Posterior vena cava (tissue), 2 donors: ENCODE results near the gene SRGAP1. TPM values are rescaled to one million over a fixed set of nuclear protein-coding genes. Genes with fewer than 3 reads are reported as not detected.

Source experiments
- DNase-seq: peaks from one replicate; pipeline ENCODE4 v3.0.0-alpha.2; 2020; ENCODE audit warnings: low spot score
- intact Hi-C, 2 donors: fragments of 100-400 bp; cut with DNase I; formaldehyde crosslinking; loops; one replicate each; pipeline versions ENCODE4 v1.14.1 to v1.14.2; 2022 to 2023
- total RNA-seq, 2 donors: library from RNA; stranded (reverse); fragmentation: NEBNext Ultra II Directional; extraction: Animal tissue kit (Norgen Biotek cat#: 25700); gene quantifications; one replicate each; pipeline ENCODE4 v1.2.1, GENCODE V29; 2021
- donor health status: DM: yes; HTN: yes; CAD: no.
- donor health status: DM: yes; HTN: yes; CAD: no.

Gene SRGAP1
- total RNA-seq, 2 donors from 2014 or later, result 11.2 to 16.0 TPM

DNA sequence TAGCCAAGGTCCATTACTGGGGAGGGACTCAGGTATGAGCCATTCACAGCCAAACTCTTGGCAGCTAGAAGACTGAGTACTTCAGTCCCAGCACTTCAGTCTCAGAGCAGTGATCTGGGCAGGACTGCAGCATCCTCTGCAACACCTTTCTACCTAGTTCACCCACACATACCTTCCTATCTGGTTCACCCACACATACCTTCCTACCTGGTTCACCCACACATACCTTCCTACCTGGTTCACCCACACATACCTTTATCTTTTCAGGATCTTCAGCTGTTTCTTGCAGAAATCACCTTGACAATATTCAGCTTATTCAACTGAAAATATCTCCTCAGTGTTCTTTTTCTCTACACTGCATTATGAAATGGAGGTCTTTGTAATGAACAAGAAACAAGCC lies 101.3 kb downstream of the SRGAP1 start:
- no peak for DNase-seq
- intact Hi-C loops, result no loop called here

DNA sequence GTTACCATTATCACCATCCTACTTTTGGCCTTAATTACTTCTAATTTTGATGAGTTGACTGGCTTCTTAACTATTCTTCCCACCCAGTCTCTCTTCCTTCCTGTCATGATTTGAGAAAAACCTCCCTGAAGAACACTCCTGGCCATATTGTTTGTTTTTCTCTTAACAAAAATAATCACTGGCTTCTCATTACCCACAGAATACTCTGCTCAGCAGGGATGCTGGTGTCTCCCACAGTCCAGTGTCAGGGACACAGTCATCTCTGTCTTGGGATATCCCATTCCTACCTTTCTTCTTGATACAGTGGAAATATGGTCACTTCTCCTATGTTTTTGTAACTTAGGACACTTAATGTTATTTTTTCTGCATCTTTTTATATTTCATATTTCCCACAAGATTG lies 103.7 kb downstream of the SRGAP1 start:
- intact Hi-C loops, result no loop called here
- no peak for DNase-seq

DNA sequence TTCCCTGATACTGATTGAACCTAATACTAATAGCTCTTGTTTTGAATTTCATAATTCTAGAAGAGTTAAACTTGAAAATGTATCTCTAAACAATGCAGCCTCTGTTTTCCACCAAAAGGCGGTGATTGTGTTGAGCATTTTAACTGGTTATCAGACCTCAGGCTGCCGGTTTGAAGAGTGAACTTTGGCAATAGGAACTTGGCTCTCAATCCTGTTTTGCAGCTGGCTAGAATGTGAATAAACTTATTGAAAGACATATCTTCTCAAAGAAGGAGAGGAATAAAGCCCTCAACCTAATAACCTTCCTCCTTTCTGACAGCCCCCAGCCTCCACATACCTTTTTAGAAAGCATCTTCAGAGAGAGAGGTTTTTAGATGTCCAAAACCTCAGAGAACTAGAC lies 105.4 kb downstream of the SRGAP1 start:
- intact Hi-C loops, result no loop called here
- no peak for DNase-seq

DNA sequence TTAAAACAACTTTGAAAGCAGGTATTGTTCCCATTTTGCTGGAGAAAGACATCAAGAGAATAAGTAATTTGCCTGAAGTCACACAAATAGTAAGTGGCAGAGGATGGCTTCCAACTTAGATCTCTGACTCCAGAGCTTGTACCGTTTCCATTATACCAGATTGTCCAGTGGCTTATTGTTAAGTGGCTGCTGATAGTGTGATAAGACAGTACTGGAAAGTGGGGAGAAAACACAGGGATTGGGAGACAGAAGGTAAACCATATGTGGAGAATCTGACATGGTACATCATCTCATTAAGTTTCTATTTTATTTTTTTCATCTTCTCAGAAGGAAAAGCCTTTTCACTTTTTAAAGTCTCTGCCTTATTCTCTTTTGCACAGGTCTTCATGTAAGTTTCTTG lies 108.5 kb downstream of the SRGAP1 start:
- intact Hi-C loops, result no loop called here
- DNase-seq, result no peak

DNA sequence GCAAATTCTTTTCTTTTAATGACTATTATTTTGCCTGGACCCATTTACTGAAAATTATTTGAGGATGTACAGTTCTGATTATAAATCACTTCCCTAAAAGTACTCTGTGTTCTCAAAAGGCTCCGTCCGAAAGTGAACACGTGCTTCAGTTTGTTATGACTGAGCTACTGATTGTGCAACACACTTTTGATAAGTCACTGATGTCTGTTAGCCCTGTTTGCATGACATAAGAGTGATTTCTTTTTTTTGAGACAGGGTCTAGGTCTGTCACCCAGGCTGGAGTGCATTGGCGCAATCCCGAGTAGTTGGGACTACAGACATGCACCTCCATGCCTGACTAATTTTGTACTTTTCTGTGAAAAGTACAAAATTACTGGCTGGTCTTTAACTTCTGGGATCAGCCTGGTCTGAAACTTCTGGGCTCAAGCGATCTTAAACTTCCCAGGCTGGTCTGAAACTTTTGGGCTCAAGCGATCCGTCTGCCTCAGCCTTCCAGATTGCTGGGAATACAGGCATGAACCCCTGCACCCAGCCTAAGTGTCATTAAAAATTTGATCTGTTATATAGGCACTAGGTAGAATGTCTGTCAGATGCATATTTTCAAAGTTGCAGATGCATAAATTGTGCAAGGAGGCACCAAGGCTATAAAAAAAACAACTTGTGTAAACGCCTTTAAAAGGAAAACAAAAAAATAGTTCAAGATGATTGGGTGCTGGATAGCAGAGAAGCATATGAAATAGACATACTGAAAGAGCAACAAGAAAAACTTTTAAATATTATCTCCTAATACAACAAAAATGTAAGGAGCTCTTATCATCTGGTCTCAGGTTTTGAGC lies 111.5 kb downstream of the SRGAP1 start:
- intact Hi-C loops, result no loop called here
- DNase-seq, result no peak

DNA sequence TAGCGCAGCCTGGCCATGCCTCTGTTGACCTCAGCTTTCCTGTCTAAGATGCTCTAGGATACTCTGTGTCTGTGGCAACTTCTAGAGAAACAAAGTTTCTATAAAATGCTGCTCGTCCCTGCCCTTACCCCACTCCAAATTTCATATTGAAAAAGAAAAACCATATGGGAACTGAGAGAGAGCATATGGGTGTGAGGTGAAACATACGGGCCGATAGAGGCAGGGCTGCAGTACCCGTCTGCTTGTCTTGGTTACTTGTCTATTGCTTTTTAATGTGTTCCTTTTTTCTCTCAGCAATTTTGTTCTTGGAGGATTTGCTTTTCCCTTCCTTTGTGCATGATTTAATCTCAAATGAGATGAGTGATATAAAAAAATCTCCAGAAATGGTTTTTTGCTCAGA lies 113.0 kb downstream of the SRGAP1 start:
- DNase-seq, result no peak
- intact Hi-C loops, result no loop called here

DNA sequence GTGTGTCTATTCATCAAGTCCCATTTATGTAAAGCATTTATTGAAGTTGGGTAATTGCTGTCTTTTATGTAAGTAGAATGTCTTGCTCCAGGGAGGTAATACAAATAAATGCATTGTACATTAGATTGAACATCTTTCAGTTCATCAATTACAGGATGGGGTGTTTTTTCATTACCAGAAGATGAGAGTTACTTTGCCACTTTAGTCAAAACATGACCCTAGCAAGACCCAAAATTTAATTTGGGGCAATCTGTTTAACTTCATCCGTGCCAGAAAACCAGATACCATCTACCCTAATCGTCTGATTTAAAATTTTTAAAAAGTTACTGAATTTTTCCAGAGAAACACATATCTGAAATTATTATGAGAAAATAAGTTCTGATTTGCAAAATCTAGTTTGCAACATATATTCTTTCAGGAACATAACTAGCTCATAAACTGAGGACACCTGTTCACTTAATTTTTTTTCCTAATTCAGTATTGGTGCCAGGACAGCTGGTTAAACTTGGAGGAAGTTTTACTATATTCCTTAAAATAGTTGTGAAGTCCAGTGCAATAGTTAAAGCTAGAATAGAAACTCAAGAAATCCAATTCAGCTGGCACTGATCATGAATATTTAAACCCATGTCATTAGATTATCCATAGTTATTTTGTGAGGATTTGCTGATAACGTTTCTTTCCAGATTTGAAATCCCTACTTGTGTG lies 114.5 kb downstream of the SRGAP1 start:
- intact Hi-C loops, result no loop called here
- DNase-seq, result no peak

DNA sequence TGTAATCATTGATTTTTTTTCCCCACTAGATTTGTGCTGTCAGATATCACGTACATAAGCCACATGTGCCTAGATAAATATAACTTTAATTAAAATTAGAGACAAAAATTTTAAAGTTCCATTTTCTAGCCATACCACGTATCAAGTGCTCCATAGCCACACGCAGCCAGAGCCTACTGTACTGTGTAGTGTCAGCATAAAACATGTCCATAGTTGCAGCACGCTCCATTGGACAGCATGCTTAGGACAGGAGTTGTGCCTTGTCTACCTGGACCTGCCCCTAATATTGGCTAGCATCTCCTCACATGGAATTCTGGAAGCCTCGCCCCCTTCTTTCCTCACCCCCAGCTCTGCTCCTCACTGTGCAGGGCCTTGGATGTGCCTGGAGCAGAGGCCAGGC lies 116.5 kb downstream of the SRGAP1 start:
- DNase-seq, result no peak
- intact Hi-C loops, result loop anchor here in 1 of 2 donors (10.0 kb wide), 1 partner anchor 1194 kb away; no protein-coding TSS in a partner anchor

DNA sequence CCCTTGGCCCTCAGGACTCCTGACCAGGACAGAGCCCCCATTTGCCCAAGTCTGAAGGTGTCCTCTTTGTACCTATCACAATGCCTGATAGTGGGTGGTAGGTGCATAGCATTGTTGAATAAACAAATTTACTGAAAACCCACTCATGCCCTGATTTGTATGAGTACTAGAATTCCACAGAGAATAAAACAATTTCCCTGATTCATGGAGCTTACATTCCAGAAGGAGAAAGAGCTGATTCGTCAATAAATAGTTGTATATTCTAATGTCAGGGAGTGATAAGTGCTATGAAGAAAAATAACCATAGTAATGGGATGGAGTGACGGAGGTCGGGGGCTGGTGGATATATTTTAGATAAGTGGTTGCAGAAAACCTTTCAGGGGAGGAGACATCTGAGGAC lies 117.0 kb downstream of the SRGAP1 start:
- DNase-seq, result no peak
- intact Hi-C loops, result loop anchor here in 1 of 2 donors (10.0 kb wide), 1 partner anchor 1193 kb away; no protein-coding TSS in a partner anchor

DNA sequence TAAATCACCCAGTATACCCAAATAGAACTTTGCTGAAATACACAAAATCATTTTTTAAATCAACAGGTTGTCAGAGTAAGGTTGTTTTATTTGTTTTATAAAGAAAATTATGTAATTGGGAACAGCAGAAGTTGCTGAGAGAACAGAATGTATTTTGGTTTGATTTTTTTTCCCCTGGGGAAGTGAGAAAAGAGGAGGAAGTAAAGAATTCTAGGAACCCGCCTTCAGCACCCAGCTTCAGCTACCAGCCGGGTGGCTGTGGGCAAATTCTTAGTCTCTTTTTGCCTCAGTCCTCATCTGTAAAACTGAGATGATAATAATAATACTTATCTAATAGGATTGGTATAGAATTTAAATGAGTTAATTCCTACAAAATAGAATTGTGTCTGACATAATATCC lies 119.4 kb downstream of the SRGAP1 start:
- intact Hi-C loops, result loop anchor here in 1 of 2 donors (10.0 kb wide), 1 partner anchor 1191 kb away; no protein-coding TSS in a partner anchor
- DNase-seq, result no peak

DNA sequence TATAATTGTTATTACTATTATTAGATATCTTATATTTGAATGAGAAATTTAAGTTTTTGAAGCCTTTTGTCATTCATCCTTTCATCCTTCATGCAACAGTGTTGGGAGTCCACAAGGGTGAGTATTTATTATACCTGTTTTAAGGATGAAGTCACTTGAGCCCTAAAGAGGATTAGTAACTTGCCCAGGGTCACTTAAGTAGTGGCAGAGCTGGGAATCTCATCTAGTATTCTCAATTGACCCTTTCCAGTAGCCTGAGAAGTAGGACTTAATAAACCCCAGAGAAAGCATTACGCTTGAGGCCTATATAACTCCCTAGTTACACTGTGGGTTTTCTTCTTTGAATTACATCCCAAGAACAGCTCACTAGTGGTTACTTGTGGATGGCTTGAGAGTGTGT lies 119.8 kb downstream of the SRGAP1 start:
- intact Hi-C loops, result loop anchor here in 1 of 2 donors (10.0 kb wide), 1 partner anchor 1190 kb away; no protein-coding TSS in a partner anchor
- DNase-seq, result no peak

DNA sequence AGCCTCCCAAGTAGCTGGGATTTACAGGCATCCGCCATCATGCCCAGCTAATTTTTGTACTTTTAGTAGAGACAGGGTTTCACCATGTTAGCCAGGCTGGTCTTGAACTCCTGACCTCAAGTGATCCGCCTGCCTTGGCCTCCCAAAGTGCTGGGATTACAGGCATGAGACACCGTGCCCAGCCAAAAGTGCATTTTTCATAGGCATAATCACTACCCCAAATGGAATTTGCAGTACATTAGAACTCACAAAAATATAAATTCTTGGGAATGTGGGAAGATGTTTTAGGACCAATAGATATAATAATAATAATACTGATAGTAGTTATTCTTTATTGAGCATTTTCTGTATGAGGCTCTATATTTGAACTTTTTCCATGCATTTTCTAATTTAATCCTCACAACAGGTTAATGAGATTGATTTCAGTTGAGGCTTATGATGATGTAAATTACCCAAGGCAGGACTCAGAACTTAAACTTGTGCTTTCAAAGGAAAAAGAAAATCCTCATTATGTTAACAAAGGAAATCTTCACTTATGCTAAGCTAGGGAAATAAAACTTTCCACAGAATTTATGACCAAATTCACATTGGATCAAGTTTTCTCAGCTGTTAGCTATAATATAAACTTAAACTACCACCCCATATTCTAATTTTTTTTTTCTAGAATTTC lies 121.6 kb downstream of the SRGAP1 start:
- DNase-seq, result no peak
- intact Hi-C loops, result loop anchor here in 1 of 2 donors (10.0 kb wide), 1 partner anchor 1189 kb away; no protein-coding TSS in a partner anchor

DNA sequence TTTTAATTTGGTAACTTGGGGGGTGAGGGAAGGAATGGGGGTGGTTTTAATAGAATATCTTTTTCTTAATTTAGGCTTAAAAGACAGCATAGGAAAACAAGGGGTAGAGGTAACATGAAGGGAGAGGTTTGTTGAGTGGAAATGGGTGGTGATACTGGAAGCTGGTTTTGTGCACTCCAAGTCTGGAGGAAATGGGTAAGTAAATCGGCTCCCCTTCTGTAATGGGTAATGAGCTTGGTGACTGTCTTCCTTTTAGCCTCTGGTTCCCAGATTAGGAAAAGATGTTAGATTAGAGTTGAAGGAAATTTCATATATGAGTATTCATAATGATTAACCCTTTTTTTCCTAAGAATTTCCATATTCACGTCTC lies 122.1 kb downstream of the SRGAP1 start:
- intact Hi-C loops, result loop anchor here in 1 of 2 donors (10.0 kb wide), 1 partner anchor 1188 kb away; no protein-coding TSS in a partner anchor
- DNase-seq, result no peak

DNA sequence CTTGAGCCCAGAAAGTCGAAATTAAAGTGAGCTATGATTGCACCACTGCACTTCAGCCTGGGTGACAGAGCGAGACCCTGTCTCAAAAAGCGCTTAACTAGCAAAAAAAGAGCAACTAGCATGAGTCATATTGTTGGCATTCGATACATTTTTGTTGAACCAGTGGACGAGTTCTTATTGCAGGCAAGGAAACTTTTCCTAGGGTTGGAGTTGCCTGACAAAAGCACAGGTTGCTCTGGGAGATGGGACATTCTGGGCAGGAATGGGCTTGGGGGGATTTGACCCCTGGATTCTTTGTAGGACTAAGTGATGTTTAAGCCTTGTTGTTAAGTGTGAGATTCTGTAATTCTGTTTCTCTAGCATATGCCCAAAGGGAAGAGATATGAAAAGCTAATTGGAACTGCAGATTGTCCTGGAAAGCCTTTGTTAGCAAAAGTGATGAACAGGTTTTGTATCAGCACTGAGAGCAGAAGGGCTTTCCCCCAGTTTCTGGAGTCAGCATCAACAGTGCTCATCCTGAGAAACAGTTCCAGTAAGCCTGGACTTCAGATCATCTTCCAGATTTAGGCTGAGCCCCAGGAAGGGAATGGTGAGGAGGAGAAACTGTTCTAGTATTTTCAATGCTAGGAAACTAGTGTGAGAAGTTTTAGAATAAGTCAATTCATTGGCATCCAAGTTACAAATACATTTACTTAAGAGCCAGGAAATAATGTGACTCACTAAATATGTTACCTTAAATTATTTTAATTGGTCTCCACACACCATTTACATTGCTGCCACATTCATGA lies 123.1 kb downstream of the SRGAP1 start:
- intact Hi-C loops, result loop anchor here in 1 of 2 donors (10.0 kb wide), 1 partner anchor 1187 kb away; no protein-coding TSS in a partner anchor
- no peak for DNase-seq

DNA sequence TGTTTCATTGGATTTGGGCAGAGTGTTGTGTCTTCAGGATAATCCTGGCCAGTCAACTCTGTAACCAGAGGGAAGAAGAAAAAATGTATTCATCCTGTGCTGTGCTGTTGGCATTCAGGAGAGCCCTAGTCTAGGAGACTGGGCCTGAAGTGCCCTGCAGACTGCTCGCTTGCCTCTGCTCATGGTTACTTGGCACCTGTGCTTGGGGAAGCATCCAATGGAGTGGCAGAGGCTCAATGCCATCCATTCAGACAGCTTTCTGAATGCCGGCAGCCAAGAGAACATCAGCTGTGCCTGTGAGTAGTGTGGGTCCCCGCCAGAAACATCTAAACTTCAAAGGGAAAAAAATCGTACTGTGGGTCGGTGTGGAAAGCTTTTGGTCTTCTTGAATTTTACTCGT lies 124.2 kb downstream of the SRGAP1 start:
- no peak for DNase-seq
- intact Hi-C loops, result loop anchor here in 1 of 2 donors (10.0 kb wide), 1 partner anchor 1186 kb away; no protein-coding TSS in a partner anchor

DNA sequence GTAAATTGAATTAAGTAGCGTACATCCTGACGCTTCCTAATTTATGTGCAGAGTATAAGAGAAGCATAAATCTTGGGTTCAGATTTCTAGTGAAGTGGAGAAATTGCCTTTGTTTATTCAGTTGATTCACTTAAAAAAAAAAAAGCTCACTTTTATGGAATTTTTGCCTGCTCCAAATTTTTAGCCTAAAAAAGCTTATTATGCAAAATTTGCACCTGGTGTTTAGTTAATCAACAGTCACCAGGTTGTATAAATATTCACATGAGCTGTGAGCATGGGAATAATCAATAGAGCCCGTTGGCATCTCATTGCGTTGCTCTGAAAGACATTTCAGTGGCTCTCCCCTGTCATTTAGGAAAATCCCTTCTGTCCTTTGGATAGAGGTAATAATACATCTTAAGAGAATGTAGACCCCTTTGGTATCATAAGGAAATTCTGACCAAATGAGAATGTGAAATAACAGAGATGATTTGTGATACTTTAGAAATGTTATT lies 132.4 kb downstream of the SRGAP1 start:
- no peak for DNase-seq
- intact Hi-C loops, result no loop called here

DNA sequence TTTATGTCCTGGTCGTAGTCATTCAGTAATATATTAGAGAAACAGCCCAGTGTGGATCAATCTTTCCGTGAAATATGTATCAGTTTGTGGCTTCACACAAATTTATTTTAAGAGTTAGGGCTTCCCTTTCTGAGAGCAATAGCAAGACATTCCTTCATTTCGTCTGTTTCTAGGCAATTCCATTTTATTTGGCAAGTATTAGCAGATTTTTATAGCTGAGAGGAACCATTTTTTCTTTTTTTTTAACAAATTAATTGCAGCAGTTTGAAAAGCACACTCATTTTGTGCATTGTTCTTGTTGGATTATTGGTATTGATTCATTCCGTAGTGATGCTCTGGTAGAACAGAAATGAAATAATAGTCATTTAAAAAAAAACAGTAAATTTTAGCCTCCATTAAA lies 132.9 kb downstream of the SRGAP1 start:
- intact Hi-C loops, result no loop called here
- DNase-seq, result no peak

DNA sequence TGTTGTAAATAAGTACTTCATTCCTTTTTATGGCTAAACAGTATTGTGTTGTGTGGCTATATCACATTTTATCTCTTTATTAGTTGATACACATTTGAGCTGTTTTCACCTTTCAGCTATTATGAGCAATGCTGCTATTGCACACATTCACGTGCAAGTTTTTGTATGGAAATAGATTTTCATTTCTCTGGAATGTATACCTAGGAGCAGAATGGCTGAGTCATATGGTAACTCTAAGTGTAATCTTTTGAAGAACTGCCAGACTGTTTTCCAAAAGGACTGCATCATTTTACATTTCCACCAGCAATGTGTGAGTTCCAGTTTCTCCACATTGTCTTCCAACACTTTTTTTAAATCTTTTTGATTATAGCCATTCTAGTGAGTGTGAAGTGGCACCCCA lies 134.0 kb downstream of the SRGAP1 start:
- intact Hi-C loops, result no loop called here
- no peak for DNase-seq

DNA sequence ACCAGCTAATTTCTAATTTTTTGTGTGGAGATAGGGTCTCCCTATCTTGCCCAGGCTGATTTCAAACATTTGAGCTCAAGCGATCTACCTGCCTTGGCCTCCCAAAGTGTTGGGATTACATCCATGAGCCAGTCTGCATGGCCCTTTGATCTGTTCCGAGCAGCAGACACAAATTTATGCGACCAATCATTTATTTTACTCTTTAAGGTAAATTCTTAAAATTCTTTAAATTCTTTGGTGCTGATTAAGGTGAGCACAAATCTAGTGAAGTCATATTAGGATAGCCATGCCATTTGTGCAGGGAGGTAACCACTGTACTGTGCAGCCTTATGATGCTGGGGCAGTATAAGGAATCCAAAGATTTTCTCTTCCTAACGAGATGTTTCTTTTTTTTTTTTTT lies 135.7 kb downstream of the SRGAP1 start:
- intact Hi-C loops, result no loop called here
- DNase-seq, result no peak
